Astrocyte (in vitro differentiated cells and primary cell): Measurements from ENCODE around the gene MAML2. TPM values are rescaled to one million over a fixed set of nuclear protein-coding genes. Genes with fewer than 3 reads are reported as not detected.
A peak's percentile ranks its signal among the peaks of the same experiment; 100 is the strongest.

Experiments used
- DNase-seq: peaks from one replicate; pipeline ENCODE4 v3.0.0-alpha.2; 2010; ENCODE audit warnings: low read depth
- FAIRE-seq: peaks from 2 replicates; lab custom pipeline; 2011; peaks lifted over from hg19 to GRCh38; lab: Jason Lieb, UNC
- H2AFZ ChIP-seq: 2 replicates; pipeline ENCODE4 v1.6.0; 2012; ENCODE audit warnings: low read depth, low read length, inconsistent platforms
- H3K27ac ChIP-seq: 2 replicates; pipeline ENCODE4 v1.5.1; 2011; ENCODE audit warnings: low read depth, low read length, inconsistent platforms
- H3K27me3 ChIP-seq: 2 replicates; pipeline ENCODE4 v1.6.0; 2011; ENCODE audit warnings: low read length, inconsistent platforms; ENCODE audit not compliant: insufficient read depth
- H3K36me3 ChIP-seq: 2 replicates; pipeline ENCODE4 v1.5.1; 2011; ENCODE audit warnings: low read length, inconsistent platforms; ENCODE audit not compliant: insufficient read depth
- H3K4me1 ChIP-seq: 2 replicates; pipeline ENCODE4 v1.5.1; 2011; ENCODE audit warnings: low read length, inconsistent platforms; ENCODE audit not compliant: insufficient read depth
- H3K4me2 ChIP-seq: 2 replicates; pipeline ENCODE4 v1.6.0; 2012; ENCODE audit warnings: low read length, inconsistent platforms
- H3K4me3 ChIP-seq: 2 replicates; pipeline ENCODE4 v1.5.1; 2011; ENCODE audit warnings: low read depth, mild to moderate bottlenecking, low read length, inconsistent platforms; ENCODE audit not compliant: insufficient read depth
- H3K79me2 ChIP-seq: 2 replicates; pipeline ENCODE4 v1.6.0; 2012; ENCODE audit warnings: mild to moderate bottlenecking, low read length, inconsistent platforms; ENCODE audit not compliant: insufficient read depth
- H3K9ac ChIP-seq: 2 replicates; pipeline ENCODE4 v1.6.0; 2012; ENCODE audit warnings: mild to moderate bottlenecking, low read length, inconsistent platforms
- H3K9me3 ChIP-seq: 2 replicates; pipeline ENCODE4 v1.5.1; 2012; ENCODE audit warnings: low read depth, mild to moderate bottlenecking, low read length, inconsistent platforms; ENCODE audit not compliant: insufficient read depth
- H4K20me1 ChIP-seq: 2 replicates; pipeline ENCODE4 v1.6.0; 2012; ENCODE audit warnings: low read length, inconsistent platforms; ENCODE audit not compliant: insufficient read depth
- H3K27ac Mint-ChIP-seq: one replicate; pipeline ENCODE4 v1.8.0; 2021; ENCODE audit warnings: mild to moderate bottlenecking, mixed read lengths; ENCODE audit not compliant: unreplicated experiment
- H3K27me3 Mint-ChIP-seq: one replicate; pipeline ENCODE4 v1.8.0; 2021; ENCODE audit warnings: low read depth, mixed read lengths; ENCODE audit not compliant: unreplicated experiment
- H3K36me3 Mint-ChIP-seq: one replicate; pipeline ENCODE4 v1.8.0; 2021; ENCODE audit warnings: low read depth, mixed read lengths; ENCODE audit not compliant: unreplicated experiment
- H3K4me1 Mint-ChIP-seq: one replicate; pipeline ENCODE4 v1.8.0; 2021; ENCODE audit warnings: low read depth, mixed read lengths; ENCODE audit not compliant: unreplicated experiment
- H3K4me3 Mint-ChIP-seq: one replicate; pipeline ENCODE4 v1.8.0; 2021; ENCODE audit warnings: mild to moderate bottlenecking, moderate library complexity, mixed read lengths; ENCODE audit not compliant: unreplicated experiment
- H3K9me3 Mint-ChIP-seq: one replicate; pipeline ENCODE4 v1.8.0; 2021; ENCODE audit warnings: mild to moderate bottlenecking, mixed read lengths; ENCODE audit not compliant: unreplicated experiment
- EZH2 ChIP-seq: IDR thresholded peaks from 2 replicates; pipeline ENCODE4 v1.6.1; 2012; ENCODE audit warnings: mild to moderate bottlenecking, low read length, inconsistent platforms; ENCODE audit not compliant: insufficient read depth
- total RNA-seq: library from RNA; stranded (reverse); gene quantifications from 2 replicates; pipeline ENCODE4 v1.2.1, GENCODE V29; 2021
- TF ChIP-seq, protein P1 (sequence below): IDR thresholded peaks from 2 replicates; pipeline ENCODE4 v1.5.1; 2011; ENCODE audit warnings: low read depth, mild to moderate bottlenecking, inconsistent platforms, low read length, moderate library complexity; ENCODE audit not compliant: insufficient read depth

Gene MAML2
- total RNA-seq, 1 donor from 2014 or later, result 27.4 TPM

DNA sequence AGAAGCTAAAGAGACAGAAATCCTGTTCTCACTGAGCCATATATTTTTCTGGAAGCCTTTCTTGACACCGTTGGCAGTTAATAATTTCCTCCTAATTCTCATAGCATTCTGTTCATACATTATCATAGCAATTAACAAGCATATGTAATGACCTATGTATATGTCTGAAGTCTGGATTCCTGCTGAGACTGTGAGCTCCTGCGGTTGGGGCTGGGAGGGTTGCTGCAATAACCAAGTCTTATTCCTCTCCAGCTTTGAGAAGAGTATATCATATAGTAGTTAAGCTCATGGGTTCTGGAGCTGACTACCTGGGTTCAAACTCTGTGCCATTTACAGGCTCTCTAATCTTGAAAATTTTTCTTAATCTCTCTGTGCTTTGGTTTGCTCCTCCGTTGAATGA lies 175.2 kb downstream of the MAML2 start:
- H3K36me3 ChIP-seq, result no peaks in the 10 kb centered on the region
- no peak overlapping the region for H3K4me3 Mint-ChIP-seq
- no peak overlapping the region for H3K4me2 ChIP-seq
- H2AFZ ChIP-seq, result no peak overlapping the region
- peaks cover 25% of the 10 kb centered on the region for H3K4me1 ChIP-seq
- H3K9me3 ChIP-seq, result no peaks in the 10 kb centered on the region
- no peaks in the 10 kb centered on the region for H3K27me3 Mint-ChIP-seq
- H3K27ac ChIP-seq, result no peak overlapping the region
- no peak for DNase-seq
- TF ChIP-seq, protein P1, sequence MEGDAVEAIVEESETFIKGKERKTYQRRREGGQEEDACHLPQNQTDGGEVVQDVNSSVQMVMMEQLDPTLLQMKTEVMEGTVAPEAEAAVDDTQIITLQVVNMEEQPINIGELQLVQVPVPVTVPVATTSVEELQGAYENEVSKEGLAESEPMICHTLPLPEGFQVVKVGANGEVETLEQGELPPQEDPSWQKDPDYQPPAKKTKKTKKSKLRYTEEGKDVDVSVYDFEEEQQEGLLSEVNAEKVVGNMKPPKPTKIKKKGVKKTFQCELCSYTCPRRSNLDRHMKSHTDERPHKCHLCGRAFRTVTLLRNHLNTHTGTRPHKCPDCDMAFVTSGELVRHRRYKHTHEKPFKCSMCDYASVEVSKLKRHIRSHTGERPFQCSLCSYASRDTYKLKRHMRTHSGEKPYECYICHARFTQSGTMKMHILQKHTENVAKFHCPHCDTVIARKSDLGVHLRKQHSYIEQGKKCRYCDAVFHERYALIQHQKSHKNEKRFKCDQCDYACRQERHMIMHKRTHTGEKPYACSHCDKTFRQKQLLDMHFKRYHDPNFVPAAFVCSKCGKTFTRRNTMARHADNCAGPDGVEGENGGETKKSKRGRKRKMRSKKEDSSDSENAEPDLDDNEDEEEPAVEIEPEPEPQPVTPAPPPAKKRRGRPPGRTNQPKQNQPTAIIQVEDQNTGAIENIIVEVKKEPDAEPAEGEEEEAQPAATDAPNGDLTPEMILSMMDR, result no peak
- TF ChIP-seq EZH2, result no peak
- peaks cover 56% of the 10 kb centered on the region for H3K79me2 ChIP-seq
- H3K4me3 ChIP-seq, result no peak overlapping the region
- no peak for FAIRE-seq
- no peak overlapping the region for H3K9ac ChIP-seq
- peaks cover 49% of the 10 kb centered on the region for H3K4me1 Mint-ChIP-seq
- no peaks in the 10 kb centered on the region for H3K27me3 ChIP-seq
- H3K36me3 Mint-ChIP-seq, result peaks cover 6% of the 10 kb centered on the region
- H3K9me3 Mint-ChIP-seq, result no peaks in the 10 kb centered on the region
- H3K27ac Mint-ChIP-seq, result no peak overlapping the region
- no peaks in the 10 kb centered on the region for H4K20me1 ChIP-seq

- TF ChIP-seq, protein P1, result no peak
- no peak for TF ChIP-seq EZH2
- Histone ChIP-seq H3K4me3 (no peak overlapping the region), H2AFZ (no peak overlapping the region), H4K20me1 (no peaks in the 10 kb centered on the region), H3K27ac (no peak overlapping the region), H3K79me2 (peaks cover 52% of the 10 kb centered on the region), H3K4me2 (no peak overlapping the region), H3K9me3 (no peaks in the 10 kb centered on the region), H3K27me3 (no peaks in the 10 kb centered on the region), H3K36me3 (no peaks in the 10 kb centered on the region), H3K4me1 (peaks cover 25% of the 10 kb centered on the region), H3K9ac (no peak overlapping the region)
- no peak for DNase-seq
- Mint-ChIP-seq H3K27me3 (no peaks in the 10 kb centered on the region), H3K27ac (peak overlapping the region; percentile 49), H3K4me3 (peak overlapping the region; percentile 14), H3K36me3 (peaks cover 4% of the 10 kb centered on the region), H3K9me3 (no peaks in the 10 kb centered on the region), H3K4me1 (peaks cover 49% of the 10 kb centered on the region)
- FAIRE-seq, result no peak
Measured at GRCh38 chr11:96167203-96167758, 175.7 kb downstream of the MAML2 start.

GRCh38 chr11:96162816-96163499 lies 180.0 kb downstream of the MAML2 start:
- H3K9me3 Mint-ChIP-seq, result no peaks in the 10 kb centered on the region
- H3K4me3 Mint-ChIP-seq, result no peak overlapping the region
- no peak overlapping the region for H3K27ac Mint-ChIP-seq
- Histone ChIP-seq H3K27ac (peak overlapping the region; percentile 69), H3K9ac (peak overlapping the region; percentile 52), H4K20me1 (no peaks in the 10 kb centered on the region), H3K36me3 (no peaks in the 10 kb centered on the region), H3K79me2 (peaks cover 68% of the 10 kb centered on the region), H3K4me3 (peak overlapping the region; percentile 16), H3K4me2 (peak overlapping the region; percentile 66), H3K27me3 (no peaks in the 10 kb centered on the region), H3K4me1 (peaks cover 28% of the 10 kb centered on the region), H3K9me3 (no peaks in the 10 kb centered on the region), H2AFZ (no peak overlapping the region)
- FAIRE-seq, result peak; percentile 92
- H3K4me1 Mint-ChIP-seq, result peaks cover 54% of the 10 kb centered on the region
- TF ChIP-seq, protein P1, result no peak
- TF ChIP-seq EZH2, result no peak
- H3K36me3 Mint-ChIP-seq, result peaks cover 5% of the 10 kb centered on the region
- DNase-seq, result peak; percentile 93
- H3K27me3 Mint-ChIP-seq, result no peaks in the 10 kb centered on the region
